Measurements from ENCODE around the gene FBXO47.

FBXO47 gene

GRCh38 chr17:38967290-38967738 is at the start of gene FBXO47:
Gene FBXO47, minus strand, starts transcription at chr17:38967403. Its CDS starts 4,378 bp downstream, at chr17:38963025.
- DNase-seq: no peak

GRCh38 chr17:39016193-39017153 is 49.3 kb upstream of the FBXO47 start:
- no peak for DNase-seq

GRCh38 chr17:39015546-39015935 is 48.3 kb upstream of the FBXO47 start:
- DNase-seq: no peak

- no peak for DNase-seq
Observed at GRCh38 chr17:39014795-39015545, 47.8 kb upstream of the FBXO47 start.

- no peak for DNase-seq
Observed at GRCh38 chr17:39014044-39014794, 47.0 kb upstream of the FBXO47 start.

GRCh38 chr17:39012725-39013124 is 45.5 kb upstream of the FBXO47 start:
- no peak for DNase-seq

GRCh38 chr17:39011907-39012468 is 44.8 kb upstream of the FBXO47 start:
- DNase-seq: no peak

GRCh38 chr17:39009581-39010001 is 42.4 kb upstream of the FBXO47 start:
- no peak for DNase-seq

GRCh38 chr17:39008633-39009032 is 41.4 kb upstream of the FBXO47 start:
- DNase-seq: no peak

GRCh38 chr17:39002991-39003715 is 36.0 kb upstream of the FBXO47 start:
- no peak for DNase-seq

GRCh38 chr17:39001703-39002637 is 34.8 kb upstream of the FBXO47 start:
- DNase-seq: no peak

- no peak for DNase-seq
Observed at GRCh38 chr17:39000021-39000601, 32.9 kb upstream of the FBXO47 start.

- DNase-seq: no peak
Observed at GRCh38 chr17:38996660-38997337, 29.6 kb upstream of the FBXO47 start.

GRCh38 chr17:38994026-38994425 is 26.8 kb upstream of the FBXO47 start:
- no peak for DNase-seq

- no peak for DNase-seq
Observed at GRCh38 chr17:38984666-38985065, 17.5 kb upstream of the FBXO47 start.

- DNase-seq: peak; percentile 11
Observed at GRCh38 chr17:38982858-38983746, 15.9 kb upstream of the FBXO47 start.

GRCh38 chr17:38981636-38982035 is 14.4 kb upstream of the FBXO47 start:
- DNase-seq: no peak

GRCh38 chr17:38980490-38981217 is 13.5 kb upstream of the FBXO47 start:
- no peak for DNase-seq
